Neural cell (in vitro differentiated cells): Measurements from ENCODE around the gene GGT1.

Experiments used
- CTCF ChIP-seq: fragments of 450-650 bp; IDR thresholded peaks from 2 replicates; pipeline ENCODE4 v1.5.1; 2014; ENCODE audit warnings: antibody characterized with exemption, mild to moderate bottlenecking, moderate library complexity; ENCODE audit not compliant: poor library complexity, severe bottlenecking
- EP300 ChIP-seq: fragments of 450-650 bp; conservative IDR thresholded peaks from 2 replicates; pipeline ENCODE4 v1.6.1; 2014; ENCODE audit warnings: antibody characterized with exemption, mild to moderate bottlenecking, moderate library complexity; ENCODE audit not compliant: poor library complexity, severe bottlenecking
- EZH2 ChIP-seq: fragments of 200-600, 300-800 bp; shearing (Covaris generic), sonication (generic); IDR thresholded peaks from 2 replicates; pipeline ENCODE4 v1.6.1; 2014; ENCODE audit warnings: antibody characterized with exemption, low read length, borderline replicate concordance, mild to moderate bottlenecking; ENCODE audit not compliant: insufficient read depth, poor library complexity, severe bottlenecking
- MXI1 ChIP-seq: fragments of 450-650 bp; conservative IDR thresholded peaks from 2 replicates; pipeline ENCODE4 v1.6.1; 2014; ENCODE audit warnings: antibody characterized with exemption, mild to moderate bottlenecking; ENCODE audit not compliant: poor library complexity, severe bottlenecking
- POLR2AphosphoS5 ChIP-seq: IDR thresholded peaks from 2 replicates; pipeline ENCODE4 v1.6.1; 2012
- RAD21 ChIP-seq: fragments of 450-650 bp; conservative IDR thresholded peaks from 2 replicates; pipeline ENCODE4 v1.6.1; 2014; ENCODE audit warnings: antibody characterized with exemption, mild to moderate bottlenecking, moderate library complexity
- REST ChIP-seq: IDR thresholded peaks from 2 replicates; pipeline ENCODE4 v1.6.1; 2012; ENCODE audit warnings: borderline replicate concordance
- SMC3 ChIP-seq: fragments of 450-650 bp; conservative IDR thresholded peaks from 2 replicates; pipeline ENCODE4 v1.6.1; 2014; ENCODE audit warnings: antibody characterized with exemption, mild to moderate bottlenecking, moderate library complexity; ENCODE audit not compliant: poor library complexity

DNA sequence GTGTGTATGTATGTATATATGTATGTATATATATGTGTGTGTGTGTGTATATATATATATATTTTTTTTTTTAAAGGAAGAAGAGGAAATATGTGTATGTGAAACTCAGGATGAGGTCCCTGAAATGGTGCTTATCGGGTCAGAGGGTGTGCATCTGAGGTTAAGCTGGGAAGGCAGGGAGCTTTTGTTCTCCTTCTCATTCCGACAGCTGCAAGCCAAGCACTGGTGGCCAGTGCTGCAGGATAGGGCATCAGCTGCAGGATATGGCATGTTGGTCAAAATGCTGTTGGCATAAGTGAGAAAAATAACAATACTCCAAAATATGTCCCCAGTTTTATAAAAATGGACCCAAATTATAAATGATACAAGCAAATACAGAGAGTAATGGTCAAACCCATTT, 39.7 kb upstream of the GGT1 start:
- TF ChIP-seq EZH2, result no peak
- no peak for TF ChIP-seq CTCF
- no peak for TF ChIP-seq POLR2AphosphoS5
- TF ChIP-seq EP300, result no peak
- TF ChIP-seq RAD21, result no peak
- TF ChIP-seq MXI1, result no peak
- TF ChIP-seq REST, result no peak
- TF ChIP-seq SMC3, result no peak
